AG09309 (cell line): Measurements from ENCODE around the gene MEIS1.

ENCODE experiments used
- DNase-seq: peaks from one replicate; pipeline ENCODE4 v3.0.0-alpha.2; 2010; ENCODE audit warnings: low read depth
- H3K4me3 ChIP-seq: 2 replicates; pipeline ENCODE4 v1.5.1; 2011; ENCODE audit warnings: mild to moderate bottlenecking, low read depth, low read length, moderate library complexity; ENCODE audit not compliant: control insufficient read depth
- TF ChIP-seq, protein P1 (sequence below): IDR thresholded peaks from 2 replicates; pipeline ENCODE4 v1.5.1; 2011; ENCODE audit warnings: mild to moderate bottlenecking, low read depth, low read length, inconsistent platforms; ENCODE audit not compliant: insufficient read depth, control insufficient read depth; ENCODE audit errors: missing control alignments

Gene MEIS1

DNA sequence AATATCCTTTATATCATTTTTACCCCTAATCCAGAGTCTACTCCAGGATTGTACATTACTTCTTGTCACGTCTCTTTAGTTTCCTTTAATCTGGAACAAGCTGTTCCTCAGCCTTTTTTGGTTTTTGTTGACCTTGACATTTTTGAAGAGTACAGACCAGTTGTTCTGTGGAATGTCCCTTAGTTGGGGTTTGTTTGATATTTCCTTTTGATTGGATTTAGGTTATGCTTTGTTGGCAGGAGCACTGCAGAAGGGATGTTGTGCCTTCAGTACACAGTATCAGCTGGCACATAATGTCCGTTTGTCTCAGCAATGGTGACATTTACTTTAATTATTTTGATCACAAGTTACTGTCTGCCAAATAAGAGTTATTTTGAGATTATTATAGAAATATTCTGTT lies 160.6 kb downstream of the MEIS1 start:
- DNase-seq = no peak

DNA sequence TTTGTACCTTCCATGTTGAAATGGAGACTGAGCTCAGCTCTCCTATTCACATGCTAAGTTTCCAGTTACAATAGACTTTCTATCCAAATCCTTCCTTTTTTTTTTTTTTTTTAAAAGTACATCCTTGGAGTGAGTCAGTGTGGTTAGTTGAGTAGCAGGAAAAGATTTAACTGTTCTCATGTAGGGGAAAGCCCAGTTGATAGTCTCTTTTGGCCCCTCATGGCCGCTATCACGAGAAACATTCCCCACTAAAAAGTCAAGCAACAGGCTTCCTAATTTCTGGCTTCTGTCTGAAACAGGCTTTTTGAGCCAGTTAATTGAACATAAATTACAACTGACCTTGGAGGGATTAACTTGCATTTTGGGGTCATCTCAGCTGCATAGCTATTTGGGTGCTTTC lies 161.3 kb downstream of the MEIS1 start:
- no peak overlapping the region for H3K4me3 ChIP-seq
- no peak for DNase-seq
- TF ChIP-seq, protein P1, sequence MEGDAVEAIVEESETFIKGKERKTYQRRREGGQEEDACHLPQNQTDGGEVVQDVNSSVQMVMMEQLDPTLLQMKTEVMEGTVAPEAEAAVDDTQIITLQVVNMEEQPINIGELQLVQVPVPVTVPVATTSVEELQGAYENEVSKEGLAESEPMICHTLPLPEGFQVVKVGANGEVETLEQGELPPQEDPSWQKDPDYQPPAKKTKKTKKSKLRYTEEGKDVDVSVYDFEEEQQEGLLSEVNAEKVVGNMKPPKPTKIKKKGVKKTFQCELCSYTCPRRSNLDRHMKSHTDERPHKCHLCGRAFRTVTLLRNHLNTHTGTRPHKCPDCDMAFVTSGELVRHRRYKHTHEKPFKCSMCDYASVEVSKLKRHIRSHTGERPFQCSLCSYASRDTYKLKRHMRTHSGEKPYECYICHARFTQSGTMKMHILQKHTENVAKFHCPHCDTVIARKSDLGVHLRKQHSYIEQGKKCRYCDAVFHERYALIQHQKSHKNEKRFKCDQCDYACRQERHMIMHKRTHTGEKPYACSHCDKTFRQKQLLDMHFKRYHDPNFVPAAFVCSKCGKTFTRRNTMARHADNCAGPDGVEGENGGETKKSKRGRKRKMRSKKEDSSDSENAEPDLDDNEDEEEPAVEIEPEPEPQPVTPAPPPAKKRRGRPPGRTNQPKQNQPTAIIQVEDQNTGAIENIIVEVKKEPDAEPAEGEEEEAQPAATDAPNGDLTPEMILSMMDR = no peak

More for the DNA sequence above, 160.6 kb downstream of the MEIS1 start:
- TF ChIP-seq, protein P1 = no peak
- H3K4me3 ChIP-seq = no peak overlapping the region

DNA sequence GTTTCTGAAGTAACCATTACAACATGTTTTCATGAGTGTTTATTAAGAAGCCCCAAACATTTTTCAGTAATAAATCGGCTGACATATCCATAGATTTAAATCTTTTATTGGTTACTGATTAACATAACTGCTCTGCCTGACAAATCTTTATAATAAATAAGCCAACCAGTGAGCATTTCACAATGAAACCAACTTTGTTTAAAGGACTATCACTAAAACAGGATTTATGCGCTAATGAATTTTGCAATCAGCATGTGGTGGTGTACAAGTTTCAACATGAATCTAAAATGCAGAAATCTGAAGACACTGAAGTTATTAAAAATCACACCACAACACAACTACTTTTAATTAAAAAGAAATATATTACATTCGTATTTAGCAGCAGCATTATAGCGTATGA lies 166.7 kb downstream of the MEIS1 start:
- TF ChIP-seq, protein P1 = no peak
- H3K4me3 ChIP-seq = no peak overlapping the region
- no peak for DNase-seq

DNA sequence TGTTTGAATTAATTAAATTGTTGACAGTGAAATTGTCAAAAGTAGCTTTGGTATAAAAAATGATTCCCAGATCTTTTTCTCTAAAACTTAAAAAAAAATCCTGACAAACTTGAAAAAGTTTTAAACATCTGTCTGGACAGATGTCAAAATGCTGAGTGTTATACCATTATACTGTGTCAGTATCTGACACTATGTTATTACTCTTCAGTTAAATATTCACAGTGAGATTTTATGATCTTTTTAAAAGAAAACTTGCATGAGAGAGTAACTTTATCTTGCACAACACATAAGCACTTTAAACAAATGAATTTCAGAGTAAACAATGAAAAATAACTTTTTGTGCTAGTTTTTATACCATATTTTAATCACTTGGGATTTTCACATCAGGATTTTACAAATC lies 167.4 kb downstream of the MEIS1 start:
- TF ChIP-seq, protein P1 = no peak
- DNase-seq = peak; percentile 10
- no peak overlapping the region for H3K4me3 ChIP-seq

DNA sequence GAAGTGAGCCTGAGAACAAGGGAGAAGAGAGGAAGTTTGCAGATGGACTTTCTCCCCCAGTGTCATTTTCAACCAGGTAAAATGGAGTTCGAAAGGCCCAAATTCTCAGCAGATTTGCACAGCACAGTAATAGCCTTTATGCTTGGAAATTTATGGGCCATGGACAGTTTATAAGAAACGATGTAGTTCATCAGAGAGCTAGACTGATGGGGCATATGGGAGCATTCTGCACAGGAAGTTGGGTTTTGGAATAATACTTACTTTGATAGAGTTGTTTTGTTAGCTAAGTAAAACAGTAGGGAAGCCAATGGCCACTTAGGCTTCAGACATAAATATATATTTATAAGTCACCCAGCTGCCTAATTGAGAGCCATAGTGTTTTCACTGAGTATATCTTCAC lies 169.4 kb downstream of the MEIS1 start:
- DNase-seq = no peak
- TF ChIP-seq, protein P1 = no peak
- H3K4me3 ChIP-seq = no peak overlapping the region

DNA sequence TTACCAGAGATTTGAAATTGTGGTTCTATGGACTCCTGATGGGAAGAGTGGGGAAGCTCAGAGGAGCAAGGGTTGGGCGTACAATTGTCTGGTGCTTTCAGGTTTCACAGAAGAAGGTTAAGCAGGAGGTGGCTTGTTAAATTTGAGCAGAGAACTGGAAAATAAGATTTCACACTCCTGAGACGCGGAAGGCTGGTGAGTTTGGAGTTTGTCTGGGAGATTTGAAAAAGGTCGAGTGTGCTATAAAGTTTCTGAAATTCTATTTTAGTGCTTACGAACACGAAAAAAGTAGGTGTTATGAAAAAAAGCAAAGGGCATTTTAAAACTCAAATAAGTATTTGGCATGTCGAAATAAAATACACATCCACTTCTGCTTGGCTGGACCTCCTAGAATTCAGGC lies 170.1 kb downstream of the MEIS1 start:
- TF ChIP-seq, protein P1 = no peak
- no peak for DNase-seq
- no peak overlapping the region for H3K4me3 ChIP-seq

DNA sequence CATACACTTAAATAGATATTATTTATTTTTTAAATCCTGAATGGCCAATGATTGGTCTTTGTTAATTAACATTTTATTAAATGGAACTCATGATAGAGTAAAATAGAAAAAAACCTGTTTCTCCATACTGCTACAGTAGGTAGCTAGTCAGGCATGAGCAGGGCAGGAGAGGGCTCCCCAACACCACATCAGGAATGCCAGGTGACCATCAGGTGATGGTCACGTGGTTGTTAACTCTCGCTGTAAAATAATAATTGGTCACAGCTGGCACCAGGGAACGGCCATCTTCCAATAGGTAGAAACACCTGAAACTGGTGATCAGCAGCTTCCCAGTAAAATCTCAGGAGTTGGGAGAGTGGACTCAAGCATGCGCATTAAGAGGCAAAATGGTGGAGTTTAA lies 172.2 kb downstream of the MEIS1 start:
- no peak overlapping the region for H3K4me3 ChIP-seq
- DNase-seq = no peak
- TF ChIP-seq, protein P1 = no peak
